Left colon (tissue), 2 donors: ENCODE measurements around the gene KMT2E. TPM values are rescaled to one million over a fixed set of nuclear protein-coding genes. Genes with fewer than 3 reads are reported as not detected.
"Not testable (repeated sequence)": the region's sequence is repeated elsewhere in the genome, so short reads cannot be mapped to it uniquely, and the experiment has no call there.

Experiments used
- ATAC-seq: fragments of 200-7000 bp; cut with Tn5 transposase; one replicate; pipeline ENCODE4 v1.9.1; 2020; ENCODE audit warnings: mild to moderate bottlenecking, moderate library complexity
- DNase-seq, 2 donors: peaks; one replicate each; pipeline ENCODE4 v3.0.0-alpha.2; 2020
- intact Hi-C, 2 donors: fragments of 100-400 bp; cut with DNase I in 1 of 2; cut with micrococcal nuclease in 1 of 2; formaldehyde crosslinking; loops; one replicate each; pipeline versions ENCODE4 v1.11.2 to v1.14.0; 2022; cut with DNase I, micrococcal nuclease
- total RNA-seq, 2 donors: library from RNA; stranded (reverse); fragmentation: NEBNext Ultra II Directional; extraction: Animal tissue kit (Norgen Biotek cat#: 25700); gene quantifications; one replicate each; pipeline ENCODE4 v1.2.1, GENCODE V29; 2021
- donor health status: DM: no; HTN: no; CAD: no.
- donor health status: DM: yes; HTN: yes; CAD: no.

Gene KMT2E
- total RNA-seq, 2 donors from 2014 or later, result 119 TPM

GRCh38 chr7:105005006-105005405 lies 9.0 kb upstream of the KMT2E start:
- intact Hi-C loops, ATAC-seq, DNase-seq: not testable (repeated sequence)

- intact Hi-C loops, DNase-seq: not testable (repeated sequence)
These were observed 8.5 kb upstream of the KMT2E start for GRCh38 chr7:105005486-105005885.

GRCh38 chr7:105006367-105007136 lies 7.5 kb upstream of the KMT2E start:
- ATAC-seq (peak; percentile 63), DNase-seq (peak in 1 of 2 donors; percentile 55)
- intact Hi-C loops, result no loop called here

More at GRCh38 chr7:105005486-105005885, 8.5 kb upstream of the KMT2E start:
- ATAC-seq, result not testable (repeated sequence)

GRCh38 chr7:105007298-105007697 lies 6.7 kb upstream of the KMT2E start:
- ATAC-seq (no peak), DNase-seq (no peak)
- intact Hi-C loops, result no loop called here

GRCh38 chr7:105009667-105010503 lies 4.1 kb upstream of the KMT2E start:
- intact Hi-C loops, result no loop called here
- no peak for DNase-seq

DNA sequence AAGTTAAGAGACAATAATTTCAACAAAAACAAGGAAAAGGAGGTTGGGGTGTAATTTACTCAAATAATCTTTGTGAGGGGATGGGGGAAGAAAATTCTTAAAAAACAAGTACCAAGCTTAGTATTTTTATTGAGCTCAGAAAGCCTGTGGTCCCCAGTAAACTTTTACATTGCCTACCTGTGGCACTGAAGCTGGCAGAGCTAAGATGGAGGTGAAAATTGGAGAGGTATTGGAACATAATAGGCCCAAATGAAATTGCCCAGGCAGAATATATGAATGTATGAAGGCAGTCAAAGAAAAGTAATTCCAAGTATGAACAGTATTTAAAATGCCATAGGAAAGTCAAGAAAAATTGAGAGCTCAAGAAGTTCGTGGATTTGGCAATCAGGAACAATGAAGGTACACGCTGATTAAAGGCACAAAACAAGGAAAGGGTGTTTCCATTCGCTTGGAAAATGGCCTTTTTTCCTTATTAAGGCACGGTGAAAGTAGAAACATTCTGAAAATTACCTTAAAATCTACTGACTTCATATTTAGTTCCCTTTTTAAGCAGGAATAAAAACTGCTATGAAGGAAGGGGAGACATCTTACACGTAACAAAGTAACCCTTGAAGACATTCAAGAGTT lies 3.4 kb upstream of the KMT2E start:
- no peak for ATAC-seq
- DNase-seq, result no peak
- intact Hi-C loops, result no loop called here

More at GRCh38 chr7:105009667-105010503, 4.1 kb upstream of the KMT2E start:
- ATAC-seq, result no peak

DNA sequence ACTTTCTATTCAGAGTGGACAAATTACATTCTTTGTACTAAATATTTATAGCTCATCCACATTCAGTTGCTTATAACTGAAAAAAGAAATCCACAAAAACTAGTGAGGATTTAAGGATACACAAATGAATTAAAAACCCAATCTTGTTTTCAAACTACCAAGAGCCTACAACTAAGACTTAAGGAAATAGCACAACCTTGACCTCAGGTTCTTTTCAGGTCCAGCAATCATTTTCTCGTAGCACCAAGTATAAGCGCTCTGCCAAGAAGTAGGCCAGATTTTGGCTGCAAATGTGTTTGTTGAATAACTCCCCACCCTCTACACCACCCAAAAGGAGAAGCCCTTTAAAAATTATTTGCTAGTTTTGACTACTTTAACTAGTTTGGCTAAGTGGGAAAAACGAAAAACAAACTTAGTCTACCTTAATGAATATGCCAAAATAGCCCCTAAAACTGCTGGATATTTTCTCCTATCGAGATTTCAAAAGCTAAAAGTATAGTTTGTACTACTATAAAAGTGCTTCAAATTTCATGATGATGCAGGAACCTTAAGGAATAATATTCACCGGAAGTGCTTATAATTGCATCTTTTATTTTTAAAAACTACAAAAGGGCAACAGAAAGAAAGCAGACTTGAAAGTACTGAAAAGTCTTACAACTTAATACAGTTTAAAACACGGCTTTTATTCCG lies 2.7 kb upstream of the KMT2E start:
- ATAC-seq, result no peak
- no peak for DNase-seq
- intact Hi-C loops, result no loop called here

GRCh38 chr7:105011831-105012502 lies 2.0 kb upstream of the KMT2E start:
- intact Hi-C loops, result no loop called here
- no peak for ATAC-seq
- peak in 1 of 2 donors; percentile 49 for DNase-seq

GRCh38 chr7:105012503-105013220 lies 1.3 kb upstream of the KMT2E start:
- peak; percentile 99 for DNase-seq
- intact Hi-C loops, result no loop called here
- ATAC-seq, result peak; percentile 73

GRCh38 chr7:105013221-105013815 lies 687 bp upstream of the KMT2E start:
- peak; percentile 92 to 94 for DNase-seq
- intact Hi-C loops, result no loop called here
- peak; percentile 58 for ATAC-seq

DNA sequence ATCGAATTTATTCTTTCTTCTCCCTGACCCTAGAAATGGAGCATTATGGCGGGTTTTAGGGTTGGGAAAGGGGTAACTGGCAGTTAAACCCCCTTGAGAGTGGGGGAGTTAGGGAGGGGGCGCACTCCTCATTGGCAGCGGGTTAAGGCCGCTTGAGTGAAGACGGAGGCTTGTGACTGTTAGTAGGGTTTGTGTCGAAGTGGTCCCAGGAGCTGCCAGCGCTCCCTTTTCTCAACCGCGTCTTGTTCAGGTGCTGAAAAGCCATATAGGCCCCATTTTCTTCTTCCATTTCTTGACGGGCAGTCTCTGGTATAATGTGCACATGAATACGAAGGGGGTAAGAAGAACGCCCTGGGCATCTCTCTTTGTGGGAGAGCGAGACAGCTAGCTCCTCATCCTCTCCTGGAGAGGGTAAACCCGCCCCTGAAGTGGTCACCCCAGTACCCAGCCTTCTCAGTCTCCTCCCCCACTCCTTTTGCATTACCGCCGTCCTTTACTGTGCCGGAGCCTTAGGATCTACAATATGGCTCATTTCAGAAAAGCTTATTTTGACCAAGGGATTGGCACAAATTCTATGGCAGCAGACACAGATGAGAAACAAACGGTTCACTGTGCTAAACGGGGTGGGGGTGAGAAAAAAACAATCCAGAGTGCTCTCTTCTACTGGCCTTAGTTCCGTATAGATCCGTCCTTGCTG lies 836 bp downstream of the KMT2E start:
- intact Hi-C loops, result loop anchor here in 1 of 2 donors (5.0 kb wide), 1 partner anchor 33 kb away; no protein-coding TSS in a partner anchor
- ATAC-seq (peak; percentile 26), DNase-seq (peak; percentile 70 to 74)

GRCh38 chr7:105015390-105015965 lies 1.5 kb downstream of the KMT2E start:
- DNase-seq, result peak; percentile 57 to 68
- intact Hi-C loops, result loop anchor here in 1 of 2 donors (5.0 kb wide), 1 partner anchor 33 kb away; no protein-coding TSS in a partner anchor
- ATAC-seq, result peak; percentile 13

GRCh38 chr7:105016068-105016708 lies 2.2 kb downstream of the KMT2E start:
- no peak for DNase-seq
- intact Hi-C loops, result loop anchor here in 1 of 2 donors (5.0 kb wide), 1 partner anchor 34 kb away; no protein-coding TSS in a partner anchor
- ATAC-seq, result no peak

- intact Hi-C loops, result loop anchor here in 1 of 2 donors (5.0 kb wide), 1 partner anchor 35 kb away; no protein-coding TSS in a partner anchor
- ATAC-seq, result no peak
- DNase-seq, result no peak
These were observed 3.0 kb downstream of the KMT2E start for GRCh38 chr7:105016709-105017656.
